GM18498 (cell line): ENCODE measurements around the gene PCGF5.
"Not testable (repeated sequence)": the region's sequence is repeated elsewhere in the genome, so short reads cannot be mapped to it uniquely, and the experiment has no call there.

Source experiments
- ATAC-seq: cut with Tn5 transposase; IDR thresholded peaks from one replicate; pipeline ENCODE4 v1.9.1; 2021; ENCODE audit warnings: mild to moderate bottlenecking, moderate library complexity; ENCODE audit not compliant: unreplicated experiment

PCGF5 gene

DNA sequence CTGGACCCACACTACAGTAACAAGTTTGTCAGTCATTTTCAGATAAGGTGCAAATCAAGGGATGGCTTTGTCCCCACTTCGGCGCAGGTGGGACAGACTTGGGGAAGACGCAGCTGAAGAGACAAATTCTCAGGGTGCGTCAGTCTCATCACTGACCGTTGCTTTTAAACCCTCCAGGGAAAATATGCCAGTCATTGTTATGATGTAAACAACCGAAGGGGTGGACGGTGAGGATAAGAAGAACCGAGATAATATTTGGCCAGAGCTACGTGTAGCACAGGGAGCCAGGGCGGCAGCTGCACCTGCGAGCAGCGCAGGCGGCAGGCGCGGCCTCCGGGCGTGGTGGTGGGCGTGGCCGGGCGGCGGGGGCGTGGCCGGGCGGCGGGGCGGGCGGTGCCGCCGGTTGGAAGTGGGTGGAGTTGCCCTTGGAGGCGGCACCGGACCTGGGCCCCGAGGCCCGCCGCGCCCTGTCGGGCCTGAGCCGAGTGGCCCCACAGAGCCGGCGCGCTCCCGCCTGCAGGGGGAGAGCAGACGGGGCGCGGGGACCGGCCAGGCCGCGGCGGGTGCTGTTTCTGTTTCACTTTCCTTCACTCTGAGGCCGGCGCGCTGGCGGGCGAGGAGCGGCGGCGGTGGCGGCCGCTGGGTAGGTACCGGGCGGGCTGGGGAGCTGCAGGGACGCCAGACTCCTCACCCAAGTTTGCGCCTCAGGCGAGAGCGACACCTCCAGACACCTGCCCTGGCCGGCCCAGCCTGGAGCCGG, at the start of gene PCGF5:
Gene PCGF5, plus strand, starts transcription at position 470 of the 760 bp plus-strand sequence. CDS start 2,209 bp downstream, outside the sequence.
- ATAC-seq, result peak; percentile 98

GRCh38 chr10:91171485-91171884, 49.0 kb upstream of the PCGF5 start:
- ATAC-seq, result no peak

- ATAC-seq, result no peak
Observed at GRCh38 chr10:91172348-91172747, 48.1 kb upstream of the PCGF5 start.

- no peak for ATAC-seq
Observed at GRCh38 chr10:91185239-91185875, 35.1 kb upstream of the PCGF5 start.

DNA sequence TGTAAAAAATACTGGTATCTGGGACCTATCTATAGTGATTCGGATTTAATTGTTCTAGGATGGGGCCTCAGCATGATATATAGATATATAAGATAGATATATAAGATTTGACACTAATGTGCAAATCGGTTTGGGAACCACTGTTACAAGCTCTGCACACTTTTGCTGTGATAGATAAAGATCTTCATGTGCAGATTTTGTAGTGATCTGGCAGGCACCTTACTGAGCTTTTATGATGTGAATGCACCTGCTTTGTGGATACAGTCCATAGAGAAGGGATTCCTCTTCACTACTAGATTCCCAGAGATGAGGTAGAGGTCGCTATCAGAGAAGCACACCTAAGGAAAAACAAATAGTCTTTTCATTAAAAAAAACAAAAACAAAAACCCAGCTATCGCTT, 33.3 kb upstream of the PCGF5 start:
- no peak for ATAC-seq

DNA sequence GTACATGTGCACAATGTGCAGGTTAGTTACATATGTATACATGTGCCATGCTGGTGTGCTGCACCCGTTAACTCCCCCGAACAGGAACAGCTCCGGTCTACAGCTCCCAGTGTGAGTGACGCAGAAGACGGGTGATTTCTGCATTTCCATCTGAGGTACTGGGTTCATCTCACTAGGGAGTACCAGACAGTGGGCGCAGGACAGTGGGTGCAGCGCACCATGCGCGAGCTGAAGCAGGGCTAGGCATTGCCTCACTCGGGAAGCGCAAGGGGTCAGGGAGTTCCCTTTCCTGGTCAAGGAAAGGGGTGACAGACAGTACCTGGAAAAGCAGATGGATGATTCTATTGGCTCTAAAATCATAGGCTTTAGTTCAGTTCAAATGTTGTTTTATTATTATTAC, 32.5 kb upstream of the PCGF5 start:
- not testable (repeated sequence) for ATAC-seq

DNA sequence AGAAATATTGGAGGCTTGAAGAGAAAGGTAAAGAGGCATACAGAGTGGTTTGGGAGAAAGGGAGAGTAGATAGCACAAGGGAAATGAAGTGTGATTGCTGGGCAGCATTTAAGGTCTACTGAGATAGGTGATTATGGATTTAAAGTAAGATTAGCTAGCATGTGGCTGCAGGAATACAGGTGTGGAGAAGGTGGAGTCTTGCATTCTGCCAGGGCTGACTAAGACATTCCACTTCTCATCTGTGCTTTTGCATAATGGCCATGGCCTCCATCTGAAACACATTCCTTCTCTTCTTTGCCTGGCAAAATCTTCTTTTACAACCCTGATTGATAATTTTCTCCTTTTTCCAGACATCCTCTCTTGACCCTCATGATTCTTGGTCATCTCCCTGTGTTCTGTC, 31.6 kb upstream of the PCGF5 start:
- no peak for ATAC-seq

DNA sequence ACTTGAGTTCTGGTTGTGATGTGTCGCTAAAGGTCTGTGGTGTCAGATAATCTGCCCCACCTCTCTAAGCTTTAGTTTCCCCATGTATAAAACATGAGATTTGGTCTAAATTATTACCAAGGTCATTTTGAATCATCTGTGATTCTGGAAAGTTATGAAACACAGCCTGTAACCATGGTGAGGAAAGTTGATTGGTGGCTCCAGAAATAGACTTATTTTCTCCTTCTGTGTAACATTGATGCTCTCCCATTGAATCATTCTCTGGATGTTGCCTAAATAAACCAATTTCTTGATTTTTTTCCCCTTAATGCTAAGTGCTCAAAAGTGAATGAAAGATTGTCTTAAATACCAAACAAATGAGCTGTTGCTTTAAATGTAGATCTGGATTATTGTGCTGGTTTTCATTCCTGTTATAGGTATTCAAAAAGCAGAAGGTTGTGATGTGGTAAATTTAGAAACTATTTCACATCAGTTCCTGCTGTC, 30.0 kb upstream of the PCGF5 start:
- no peak for ATAC-seq

- ATAC-seq, result peak; percentile 77
Observed at GRCh38 chr10:91190876-91191583, 29.4 kb upstream of the PCGF5 start.

- ATAC-seq, result no peak
Observed at GRCh38 chr10:91191584-91191919, 28.9 kb upstream of the PCGF5 start.

- ATAC-seq, result no peak
Observed at GRCh38 chr10:91194497-91195179, 25.8 kb upstream of the PCGF5 start.

DNA sequence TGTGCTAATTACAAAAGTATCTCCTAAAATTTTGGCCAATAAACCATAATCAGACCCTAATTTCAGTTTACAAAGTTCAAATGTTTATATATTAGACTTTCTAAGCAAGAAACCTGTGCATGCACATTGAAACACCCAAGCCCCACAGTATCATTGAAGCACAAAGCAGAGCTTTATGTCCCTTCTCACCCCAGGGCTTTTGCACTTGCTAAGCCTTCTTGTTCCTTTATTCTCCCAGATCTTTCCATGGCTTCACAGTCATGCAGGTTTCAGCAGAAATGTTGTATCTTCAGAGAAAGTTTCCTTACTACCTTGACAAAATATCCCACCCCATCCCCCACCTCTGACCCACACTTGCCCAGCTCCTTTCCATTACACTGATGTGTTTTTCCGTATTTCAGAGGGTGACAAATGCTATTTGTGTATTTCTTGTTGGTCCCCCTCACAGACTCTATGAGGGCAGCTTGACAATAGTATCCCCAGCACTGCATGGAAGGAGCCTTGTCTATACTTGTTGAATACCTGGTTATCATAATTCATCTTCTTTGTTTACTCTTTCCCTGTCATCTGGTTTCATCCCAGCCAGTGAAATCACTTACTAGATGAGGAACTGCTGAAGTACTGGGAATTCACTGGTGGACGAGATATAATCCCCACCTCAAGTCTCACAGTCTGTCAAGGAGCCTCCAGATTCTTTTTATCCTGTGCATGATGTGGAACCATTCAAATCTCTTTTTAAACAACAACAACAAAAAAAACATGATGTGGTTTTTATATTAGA, 24.0 kb upstream of the PCGF5 start:
- no peak for ATAC-seq

GRCh38 chr10:91197127-91197526, 23.3 kb upstream of the PCGF5 start:
- no peak for ATAC-seq

DNA sequence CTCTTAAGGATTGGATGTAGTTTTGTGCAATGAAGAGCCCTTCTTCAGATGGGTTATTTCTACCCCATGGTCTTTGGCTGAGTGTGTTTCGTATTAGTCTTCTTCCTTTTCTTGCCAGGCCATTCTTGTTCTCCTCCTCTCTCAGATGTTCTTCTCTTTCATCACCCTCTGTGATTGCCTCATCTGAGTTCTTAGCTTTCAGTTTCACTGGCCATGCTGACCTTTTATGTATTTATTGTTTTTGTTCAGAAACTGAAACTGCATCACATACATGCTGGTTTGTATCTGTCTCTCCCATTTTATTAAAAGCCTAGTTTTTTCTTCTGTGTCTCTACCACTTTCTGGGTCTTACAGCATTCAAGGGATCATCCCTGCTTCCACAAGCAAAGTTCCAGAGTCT, 21.7 kb upstream of the PCGF5 start:
- peak; percentile 77 for ATAC-seq

DNA sequence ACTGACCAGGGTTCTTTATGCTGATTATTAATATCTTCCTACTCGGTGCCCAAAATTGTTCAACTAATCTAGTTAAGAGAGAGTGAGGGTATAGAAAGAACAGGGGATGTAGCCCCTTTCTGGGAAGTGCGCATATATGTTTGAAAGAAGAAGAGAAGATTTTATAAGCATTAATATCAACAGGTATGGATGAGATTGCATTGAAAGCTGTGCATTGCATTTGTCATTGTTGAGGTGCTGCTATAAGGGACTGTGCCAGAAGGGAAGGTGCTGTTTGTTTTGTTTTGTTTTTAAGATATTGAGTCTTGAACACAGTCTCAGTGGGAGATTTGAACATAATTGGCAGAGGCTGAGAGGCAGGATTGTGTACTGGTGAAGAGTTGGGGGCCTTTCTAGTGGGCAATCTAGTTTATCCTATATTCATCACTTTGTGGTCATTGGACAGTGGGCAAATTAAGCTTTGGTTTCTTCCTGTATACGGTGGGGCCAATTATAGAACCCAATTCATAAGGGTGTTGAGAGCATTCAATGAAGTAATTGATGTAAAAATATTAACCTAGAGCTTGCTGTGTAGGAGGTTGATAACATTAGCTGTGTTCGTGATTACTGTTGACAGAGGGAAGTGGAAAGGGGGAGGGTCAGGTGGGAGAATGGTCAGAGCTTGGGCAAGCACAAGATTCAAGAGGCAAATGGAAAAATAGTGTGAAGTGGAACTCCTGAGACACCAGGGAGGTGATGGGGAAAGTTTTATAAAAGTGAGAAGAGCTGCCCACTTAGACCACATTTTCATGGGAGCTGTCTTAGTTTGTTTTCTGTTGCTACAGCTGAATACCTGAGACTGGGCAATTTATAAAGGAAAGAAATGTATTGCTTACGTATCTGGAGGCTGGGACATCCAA, 19.9 kb upstream of the PCGF5 start:
- peak; percentile 17 for ATAC-seq

DNA sequence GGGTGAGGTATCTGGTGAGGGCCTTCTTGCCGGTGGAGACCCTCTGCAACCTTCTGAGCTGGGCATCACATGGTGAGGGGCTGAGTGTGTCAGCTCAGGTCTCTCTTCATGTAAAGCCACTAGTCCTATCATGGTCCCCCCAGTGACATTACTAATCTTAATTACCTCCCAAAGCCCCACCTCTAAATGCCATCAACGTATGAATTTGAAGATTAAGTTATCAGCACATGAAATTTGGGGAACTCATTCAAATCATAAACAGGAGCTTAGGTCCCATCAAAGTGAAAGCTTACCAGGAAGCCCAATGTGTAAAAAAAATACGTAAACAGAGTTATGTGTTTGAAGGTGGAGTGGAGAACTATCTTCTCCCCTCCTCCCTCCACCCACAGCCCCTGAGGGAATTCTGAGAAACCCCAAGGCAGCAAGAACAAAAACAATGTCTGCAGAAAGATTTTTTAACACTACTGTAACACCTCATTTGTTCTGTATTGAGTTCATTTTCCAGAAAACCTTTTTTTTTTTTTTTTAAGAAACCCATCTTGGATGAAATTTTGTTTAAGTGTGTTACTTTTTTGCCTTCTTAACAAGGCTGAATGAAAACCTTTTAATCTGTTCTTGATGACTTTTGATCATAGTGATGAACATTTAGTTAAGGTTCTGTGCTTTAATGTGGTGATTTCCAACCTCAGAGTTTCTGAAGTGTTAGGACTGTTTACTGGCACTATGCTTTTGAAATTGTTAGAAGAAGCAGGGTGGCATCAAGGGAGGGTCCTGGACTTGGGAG, 19.1 kb upstream of the PCGF5 start:
- ATAC-seq, result peak; percentile 49

- no peak for ATAC-seq
Observed at GRCh38 chr10:91206427-91206826, 14.0 kb upstream of the PCGF5 start.

GRCh38 chr10:91206837-91207474, 13.5 kb upstream of the PCGF5 start:
- no peak for ATAC-seq
